Kidney (tissue), 14 donors: ENCODE data around the gene MANSC4. TPM values are rescaled to one million over a fixed set of nuclear protein-coding genes. Genes with fewer than 3 reads are reported as not detected.

Experiments
- DNase-seq, 5 donors: peaks; one replicate each; pipeline ENCODE4 v3.0.0-alpha.2; 2013 to 2020
- FAIRE-seq: peaks from 2 replicates; lab custom pipeline; 2012; peaks lifted over from hg19 to GRCh38; lab: Jason Lieb, UNC
- H3K27ac ChIP-seq, 2 donors: one replicate each; pipeline ENCODE4 v1.7.0; 2013; ENCODE audit warnings: low read depth in 2 of 2, low read length in 2 of 2, inconsistent platforms in 1 of 2
- H3K27me3 ChIP-seq: one replicate; pipeline ENCODE4 v1.7.1; 2013; ENCODE audit warnings: low read length, inconsistent platforms; ENCODE audit not compliant: control insufficient read depth, insufficient read depth
- H3K36me3 ChIP-seq, 3 donors: one replicate each; pipeline versions ENCODE4 v1.7.0 to v1.7.1; 2013; ENCODE audit warnings: low read length in 3 of 3, control low read depth in 1 of 3, inconsistent platforms in 1 of 3; ENCODE audit not compliant: insufficient read depth in 3 of 3, control insufficient read depth in 2 of 3
- H3K4me1 ChIP-seq, 3 donors: one replicate each; pipeline versions ENCODE4 v1.7.0 to v1.7.1; 2013; ENCODE audit warnings: low read length in 3 of 3, inconsistent platforms in 1 of 3, low read depth in 1 of 3; ENCODE audit not compliant: control insufficient read depth in 2 of 3, insufficient read depth in 2 of 3
- H3K4me3 ChIP-seq, 3 donors: one replicate each; pipeline versions ENCODE4 v1.7.0 to v1.8.1; 2013; ENCODE audit warnings: low read length in 3 of 3, control low read depth in 1 of 3, inconsistent platforms in 1 of 3
- H3K9ac ChIP-seq, 3 donors: one replicate each; pipeline versions ENCODE4 v1.7.0 to v1.7.1; 2013; ENCODE audit warnings: low read length in 3 of 3, control low read depth in 1 of 3, inconsistent platforms in 1 of 3
- H3K9me3 ChIP-seq, 3 donors: one replicate each; pipeline versions ENCODE4 v1.7.0 to v1.7.1; 2013; ENCODE audit warnings: low read length in 3 of 3, control low read depth in 1 of 3, inconsistent platforms in 1 of 3; ENCODE audit not compliant: control insufficient read depth in 2 of 3, insufficient read depth in 1 of 3
- CTCF ChIP-seq: IDR thresholded peaks from 3 replicates; pipeline ENCODE4 v1.5.1; 2012; ENCODE audit warnings: mild to moderate bottlenecking, moderate library complexity, borderline replicate concordance; ENCODE audit not compliant: insufficient read depth; ENCODE audit errors: extremely low read depth
- intact Hi-C: fragments of 100-400 bp; cut with DNase I; formaldehyde crosslinking; loops from one replicate; pipeline ENCODE4 v1.11.1; 2022
- polyA plus RNA-seq: library from polyadenylated mRNA; stranded (reverse); fragments of 350-450 nt; fragmentation: Illumina TruSeq; extraction: RNeasy Lipid Tissue Mini Kit (QIAGEN cat#74804); gene quantifications from one replicate; pipeline ENCODE4 v1.2.3, GENCODE V29; 2014; ENCODE audit warnings: low read depth, low replicate concordance; ENCODE audit not compliant: insufficient read depth
- total RNA-seq: library from RNA; stranded (reverse); fragmentation: NEBNext Ultra II Directional; extraction: Animal tissue kit (Norgen Biotek cat#: 25700); gene quantifications from one replicate; pipeline ENCODE4 v1.2.1, GENCODE V29; 2021
- donor health status: control.
- donor health status: control.
- donor health status: control.
- donor health status: control.
- donor health status: control.
- donor health status: DM: yes; HTN: yes; CAD: no.
- donor health status: Normal renal cell carcinoma (clear cell type).

Gene MANSC4
- total and polyA plus RNA-seq, 2 donors from 2014 or later = not detected

- no peaks in the 10 kb centered on the region for H3K27me3 ChIP-seq
- intact Hi-C loops = no loop called here
- no peak overlapping the region for H3K4me3 ChIP-seq
- no peaks in the 10 kb centered on the region for H3K9me3 ChIP-seq
- H3K27ac ChIP-seq = no peak overlapping the region
- H3K36me3 ChIP-seq = no peaks in the 10 kb centered on the region
- H3K4me1 ChIP-seq = no peaks in the 10 kb centered on the region
- FAIRE-seq (no peak), DNase-seq (no peak)
- no peak for TF ChIP-seq CTCF
- H3K9ac ChIP-seq = no peak overlapping the region
Observed at GRCh38 chr12:27812502-27812901, 32.5 kb upstream of the MANSC4 start.

- Histone ChIP-seq H3K27me3 (no peaks in the 10 kb centered on the region), H3K4me3 (no peak overlapping the region), H3K9ac (no peak overlapping the region), H3K27ac (no peak overlapping the region), H3K36me3 (no peaks in the 10 kb centered on the region), H3K4me1 (no peaks in the 10 kb centered on the region), H3K9me3 (no peaks in the 10 kb centered on the region)
- TF ChIP-seq CTCF = no peak
- DNase-seq (peak in 1 of 5 donors; percentile 12), FAIRE-seq (no peak)
- intact Hi-C loops = no loop called here
Observed at GRCh38 chr12:27810756-27811155, 30.7 kb upstream of the MANSC4 start.

GRCh38 chr12:27808841-27809240, 28.8 kb upstream of the MANSC4 start:
- H3K36me3 ChIP-seq = no peaks in the 10 kb centered on the region
- FAIRE-seq (no peak), DNase-seq (peak in 1 of 5 donors; percentile 43)
- TF ChIP-seq CTCF = no peak
- H3K27ac ChIP-seq = no peak overlapping the region
- no peaks in the 10 kb centered on the region for H3K4me1 ChIP-seq
- no peak overlapping the region for H3K9ac ChIP-seq
- no peaks in the 10 kb centered on the region for H3K27me3 ChIP-seq
- H3K9me3 ChIP-seq = no peaks in the 10 kb centered on the region
- intact Hi-C loops = no loop called here
- no peak overlapping the region for H3K4me3 ChIP-seq

- no peak for TF ChIP-seq CTCF
- H3K36me3 ChIP-seq = no peaks in the 10 kb centered on the region
- H3K27ac ChIP-seq = no peak overlapping the region
- no peaks in the 10 kb centered on the region for H3K4me1 ChIP-seq
- H3K4me3 ChIP-seq = no peak overlapping the region
- H3K9me3 ChIP-seq = no peaks in the 10 kb centered on the region
- intact Hi-C loops = no loop called here
- no peak for DNase-seq
- H3K27me3 ChIP-seq = no peaks in the 10 kb centered on the region
- no peak overlapping the region for H3K9ac ChIP-seq
- no peak for FAIRE-seq
Observed at GRCh38 chr12:27807063-27807703, 27.1 kb upstream of the MANSC4 start.
